Psoas muscle (tissue), 8 donors: ENCODE data around the gene CENPP. TPM values are rescaled to one million over a fixed set of nuclear protein-coding genes. Genes with fewer than 3 reads are reported as not detected.
"Not testable (repeated sequence)": the region's sequence is repeated elsewhere in the genome, so short reads cannot be mapped to it uniquely, and the experiment has no call there.

Experiments used
- ATAC-seq, 4 donors: fragments of 200-7000 bp; cut with Tn5 transposase; one replicate each; pipeline ENCODE4 v1.9.1; 2020; ENCODE audit warnings: moderate library complexity in 3 of 4, mild to moderate bottlenecking in 2 of 4
- DNase-seq, 2 donors: peaks; one replicate each; pipeline ENCODE4 v3.0.0-alpha.2; 2020
- H3K27ac ChIP-seq: fragments of 200-600 bp; one replicate; pipeline ENCODE4 v1.8.0; 2022
- H3K27me3 ChIP-seq, 3 donors: fragments of 200-600 bp in 1 of 3; one replicate each; pipeline versions ENCODE4 v1.6.1 to v1.8.0; 2013 to 2022; ENCODE audit warnings: low read length in 2 of 3, mild to moderate bottlenecking in 2 of 3, moderate library complexity in 1 of 3; ENCODE audit not compliant: insufficient read depth in 3 of 3
- H3K36me3 ChIP-seq, 2 donors: fragments of 200-600 bp in 1 of 2; one replicate each; pipeline versions ENCODE4 v1.6.1 to v1.8.0; 2013 to 2022; ENCODE audit warnings: low read depth in 1 of 2, mild to moderate bottlenecking in 1 of 2, moderate library complexity in 1 of 2; ENCODE audit not compliant: insufficient read depth in 1 of 2
- H3K4me1 ChIP-seq: fragments of 200-600 bp; one replicate; pipeline ENCODE4 v1.8.0; 2022
- H3K4me3 ChIP-seq: fragments of 200-600 bp; one replicate; pipeline ENCODE4 v1.8.0; 2022; ENCODE audit warnings: mild to moderate bottlenecking
- H3K9me3 ChIP-seq: fragments of 200-600 bp; one replicate; pipeline ENCODE4 v1.8.0; 2022
- CTCF ChIP-seq: fragments of 200-600 bp; IDR thresholded peaks from one replicate; pipeline ENCODE4 v1.8.0; 2022; ENCODE audit warnings: antibody characterized with exemption
- WGBS, 3 donors: extraction: QIAGEN DNeasy Blood & Tissue Kit; methylation state at CpG; one replicate each; pipeline versions ENCODE4 v1.1.6 to v1.1.7; 2013; 5-methylcytosine and 5-hydroxymethylcytosine counted together
- intact Hi-C, 2 donors: fragments of 100-400 bp; cut with DNase I; formaldehyde crosslinking; loops; one replicate each; pipeline versions ENCODE4 v1.11.0 to v1.14.2; 2022
- polyA plus RNA-seq, 3 donors: library from polyadenylated mRNA; stranded (reverse); fragments of 200-250 nt; gene quantifications; one replicate each; pipeline ENCODE4 v1.2.3, GENCODE V29; 2013
- total RNA-seq, 4 donors: library from RNA; stranded (reverse); fragmentation: NEBNext Ultra II Directional in 2 of 4; extraction: Animal tissue kit (Norgen Biotek cat#: 25700) in 2 of 4; gene quantifications; one replicate each; pipeline versions ENCODE4 v1.2.1 to v1.2.4, GENCODE V29; 2021 to 2023
- donor health status: healthy with polysubstance abuse.
- donor health status: DM: no; HTN: no; CAD: no; lungs with moderate emphysema.
- donor health status: Bipolar disorder and iron deficiency.
- donor health status: healthy.
- donor health status: DM: yes; HTN: yes; CAD: no.
- donor health status: DM: no; HTN: no; CAD: no.
- donor health status: DM: no; HTN: no; CAD: no.
- donor health status: DM: yes; HTN: yes; CAD: no.

CENPP gene
- total and polyA plus RNA-seq, 7 donors = 1.8 to 15.7 (median 6.4) TPM

GRCh38 chr9:92408747-92409478, 83.2 kb downstream of the CENPP start:
- no peak for TF ChIP-seq CTCF
- Histone ChIP-seq H3K27me3 (no peaks in the 10 kb centered on the region), H3K27ac (no peak overlapping the region), H3K4me3 (no peak overlapping the region), H3K9me3 (no peaks in the 10 kb centered on the region), H3K4me1 (no peaks in the 10 kb centered on the region), H3K36me3 (no peaks in the 10 kb centered on the region)
- ATAC-seq (no peak), DNase-seq (no peak)
- 84 to 85% (median 85%) methylated on average over 2 of the region's 2 CpGs for WGBS, 3 donors
- intact Hi-C loops = no loop called here

GRCh38 chr9:92411157-92411556, 85.4 kb downstream of the CENPP start:
- H3K4me1 ChIP-seq, ATAC-seq, H3K9me3 ChIP-seq, H3K4me3 ChIP-seq, H3K36me3 ChIP-seq, intact Hi-C loops, DNase-seq, H3K27me3 ChIP-seq, H3K27ac ChIP-seq: not testable (repeated sequence)
- WGBS, 3 donors = 62 to 69% (median 68%) methylated on average over 4 of the region's 4 CpGs

GRCh38 chr9:92414566-92414965, 88.8 kb downstream of the CENPP start:
- Histone ChIP-seq H3K36me3 (no peaks in the 10 kb centered on the region), H3K4me3 (no peak overlapping the region), H3K9me3 (no peaks in the 10 kb centered on the region), H3K27me3 (no peaks in the 10 kb centered on the region), H3K27ac (no peak overlapping the region), H3K4me1 (no peaks in the 10 kb centered on the region)
- DNase-seq (no peak), ATAC-seq (no peak)
- WGBS, 3 donors = 61 to 68% (median 63%) methylated on average over 1 of the region's 1 CpG
- intact Hi-C loops = no loop called here
- no peak for TF ChIP-seq CTCF

- H3K27ac ChIP-seq = no peak overlapping the region
- no peak for TF ChIP-seq CTCF
- DNase-seq (no peak), ATAC-seq (no peak)
- intact Hi-C loops = no loop called here
- H3K9me3 ChIP-seq = no peaks in the 10 kb centered on the region
- H3K36me3 ChIP-seq = no peaks in the 10 kb centered on the region
- no peaks in the 10 kb centered on the region for H3K4me1 ChIP-seq
- no peak overlapping the region for H3K4me3 ChIP-seq
- H3K27me3 ChIP-seq = no peaks in the 10 kb centered on the region
- WGBS, 3 donors = 77 to 89% (median 82%) methylated on average over 2 of the region's 2 CpGs
These were observed 97.0 kb downstream of the CENPP start for GRCh38 chr9:92422611-92423338.

GRCh38 chr9:92423612-92424011, 97.9 kb downstream of the CENPP start:
- no peak for TF ChIP-seq CTCF
- H3K27ac ChIP-seq = no peak overlapping the region
- no peaks in the 10 kb centered on the region for H3K4me1 ChIP-seq
- no peaks in the 10 kb centered on the region for H3K9me3 ChIP-seq
- no peaks in the 10 kb centered on the region for H3K27me3 ChIP-seq
- WGBS, 3 donors = 78 to 83% (median 78%) methylated on average over 2 of the region's 2 CpGs
- ATAC-seq = no peak
- no peak overlapping the region for H3K4me3 ChIP-seq
- DNase-seq = no peak
- H3K36me3 ChIP-seq = no peaks in the 10 kb centered on the region
- intact Hi-C loops = no loop called here
